ENCODE data around the gene MAVS.

The MAVS gene

GRCh38 chr20:3803289-3803688 lies 43.3 kb upstream of the MAVS start:
- Histone ChIP-seq H3K4me1 (ENCODE audit: control insufficient read depth, insufficient read depth, low read length, poor library complexity, severe bottlenecking) (peaks cover 40% of the 10 kb centered on the region), H3K4me3 (ENCODE audit: extremely low read depth, insufficient read depth, low read length, poor library complexity, severe bottlenecking) (no peak overlapping the region), H3K36me3 (ENCODE audit: control insufficient read depth, insufficient read depth, low read length) (peaks cover 60% of the 10 kb centered on the region), H3K27ac (ENCODE audit: low read depth, low read length, severe bottlenecking) (no peak overlapping the region), H3K9me3 (ENCODE audit: control insufficient read depth, low read length) (no peaks in the 10 kb centered on the region)
- 91 to 94% methylated on average over 14 of the region's 14 CpGs for WGBS, 2 experiments (ENCODE audit: insufficient coverage in 2 of 2)

- no peak overlapping the region for H3K27ac ChIP-seq (ENCODE audit: low read depth, low read length, severe bottlenecking)
- H3K36me3 ChIP-seq (ENCODE audit: control insufficient read depth, insufficient read depth, low read length): peaks cover 60% of the 10 kb centered on the region
- H3K4me1 ChIP-seq (ENCODE audit: control insufficient read depth, insufficient read depth, low read length, poor library complexity, severe bottlenecking): peaks cover 40% of the 10 kb centered on the region
- no peak overlapping the region for H3K4me3 ChIP-seq (ENCODE audit: extremely low read depth, insufficient read depth, low read length, poor library complexity, severe bottlenecking)
- 81 to 85% methylated on average over 4 to 6 of the region's 6 CpGs for WGBS, 2 experiments (ENCODE audit: insufficient coverage in 2 of 2)
- no peaks in the 10 kb centered on the region for H3K9me3 ChIP-seq (ENCODE audit: control insufficient read depth, low read length)
Observed at GRCh38 chr20:3803854-3804253, 42.8 kb upstream of the MAVS start.

- H3K4me1 ChIP-seq (ENCODE audit: control insufficient read depth, insufficient read depth, low read length, poor library complexity, severe bottlenecking): peaks cover 36% of the 10 kb centered on the region
- no peak overlapping the region for H3K4me3 ChIP-seq (ENCODE audit: extremely low read depth, insufficient read depth, low read length, poor library complexity, severe bottlenecking)
- WGBS, 2 experiments (ENCODE audit: insufficient coverage in 2 of 2): 87 to 97% methylated on average over 7 of the region's 11 CpGs
- peaks cover 60% of the 10 kb centered on the region for H3K36me3 ChIP-seq (ENCODE audit: control insufficient read depth, insufficient read depth, low read length)
- H3K9me3 ChIP-seq (ENCODE audit: control insufficient read depth, low read length): no peaks in the 10 kb centered on the region
- no peak overlapping the region for H3K27ac ChIP-seq (ENCODE audit: low read depth, low read length, severe bottlenecking)
Observed at GRCh38 chr20:3804254-3804751, 42.3 kb upstream of the MAVS start.

GRCh38 chr20:3804781-3805180 lies 41.9 kb upstream of the MAVS start:
- Histone ChIP-seq H3K36me3 (ENCODE audit: control insufficient read depth, insufficient read depth, low read length) (peaks cover 60% of the 10 kb centered on the region), H3K27ac (ENCODE audit: low read depth, low read length, severe bottlenecking) (no peak overlapping the region), H3K4me3 (ENCODE audit: extremely low read depth, insufficient read depth, low read length, poor library complexity, severe bottlenecking) (no peak overlapping the region), H3K9me3 (ENCODE audit: control insufficient read depth, low read length) (no peaks in the 10 kb centered on the region), H3K4me1 (ENCODE audit: control insufficient read depth, insufficient read depth, low read length, poor library complexity, severe bottlenecking) (peaks cover 34% of the 10 kb centered on the region)
- whole genome bisulfite sequencing, 2 experiments (ENCODE audit: insufficient coverage in 2 of 2): 90 to 92% methylated on average over 5 to 10 of the region's 11 CpGs

- H3K27ac ChIP-seq (ENCODE audit: low read depth, low read length, severe bottlenecking): peak overlapping the region; percentile 64
- H3K4me1 ChIP-seq (ENCODE audit: control insufficient read depth, insufficient read depth, low read length, poor library complexity, severe bottlenecking): peaks cover 36% of the 10 kb centered on the region
- H3K9me3 ChIP-seq (ENCODE audit: control insufficient read depth, low read length): no peaks in the 10 kb centered on the region
- H3K4me3 ChIP-seq (ENCODE audit: extremely low read depth, insufficient read depth, low read length, poor library complexity, severe bottlenecking): no peak overlapping the region
- H3K36me3 ChIP-seq (ENCODE audit: control insufficient read depth, insufficient read depth, low read length): peaks cover 26% of the 10 kb centered on the region
- no CpG with 5 or more reads among the region's 3 CpGs for WGBS, 2 experiments (ENCODE audit: insufficient coverage in 2 of 2)
Observed at GRCh38 chr20:3808544-3808943, 38.1 kb upstream of the MAVS start.

GRCh38 chr20:3811467-3812258 lies 35.0 kb upstream of the MAVS start:
- Histone ChIP-seq H3K4me3 (ENCODE audit: extremely low read depth, insufficient read depth, low read length, poor library complexity, severe bottlenecking) (no peak overlapping the region), H3K27ac (ENCODE audit: low read depth, low read length, severe bottlenecking) (peak overlapping the region; percentile 45), H3K4me1 (ENCODE audit: control insufficient read depth, insufficient read depth, low read length, poor library complexity, severe bottlenecking) (peaks cover 20% of the 10 kb centered on the region), H3K36me3 (ENCODE audit: control insufficient read depth, insufficient read depth, low read length) (peaks cover 7% of the 10 kb centered on the region), H3K9me3 (ENCODE audit: control insufficient read depth, low read length) (no peaks in the 10 kb centered on the region)
- WGBS, 2 experiments (ENCODE audit: insufficient coverage in 2 of 2): 76 to 90% methylated on average over 12 to 17 of the region's 20 CpGs

- 95 to 96% methylated on average over 5 of the region's 9 CpGs for WGBS, 2 experiments (ENCODE audit: insufficient coverage in 2 of 2)
- Histone ChIP-seq H3K36me3 (ENCODE audit: control insufficient read depth, insufficient read depth, low read length) (peaks cover under 1% of the 10 kb centered on the region), H3K9me3 (ENCODE audit: control insufficient read depth, low read length) (no peaks in the 10 kb centered on the region), H3K4me1 (ENCODE audit: control insufficient read depth, insufficient read depth, low read length, poor library complexity, severe bottlenecking) (peaks cover 20% of the 10 kb centered on the region), H3K4me3 (ENCODE audit: extremely low read depth, insufficient read depth, low read length, poor library complexity, severe bottlenecking) (no peak overlapping the region), H3K27ac (ENCODE audit: low read depth, low read length, severe bottlenecking) (no peak overlapping the region)
Observed at GRCh38 chr20:3812259-3812681, 34.4 kb upstream of the MAVS start.

GRCh38 chr20:3812975-3813847 lies 33.4 kb upstream of the MAVS start:
- Histone ChIP-seq H3K36me3 (ENCODE audit: control insufficient read depth, insufficient read depth, low read length) (no peaks in the 10 kb centered on the region), H3K27ac (ENCODE audit: low read depth, low read length, severe bottlenecking) (no peak overlapping the region), H3K9me3 (ENCODE audit: control insufficient read depth, low read length) (no peaks in the 10 kb centered on the region), H3K4me1 (ENCODE audit: control insufficient read depth, insufficient read depth, low read length, poor library complexity, severe bottlenecking) (peaks cover 10% of the 10 kb centered on the region), H3K4me3 (ENCODE audit: extremely low read depth, insufficient read depth, low read length, poor library complexity, severe bottlenecking) (no peak overlapping the region)
- 88 to 94% methylated on average over 4 to 8 of the region's 8 CpGs for WGBS, 2 experiments (ENCODE audit: insufficient coverage in 2 of 2)

GRCh38 chr20:3813848-3814581 lies 32.6 kb upstream of the MAVS start:
- Histone ChIP-seq H3K27ac (ENCODE audit: low read depth, low read length, severe bottlenecking) (no peak overlapping the region), H3K4me3 (ENCODE audit: extremely low read depth, insufficient read depth, low read length, poor library complexity, severe bottlenecking) (no peak overlapping the region)
- WGBS, 2 experiments (ENCODE audit: insufficient coverage in 2 of 2): 74 to 98% methylated on average over 6 of the region's 12 CpGs

GRCh38 chr20:3814928-3815495 lies 31.6 kb upstream of the MAVS start:
- Histone ChIP-seq H3K27ac (ENCODE audit: low read depth, low read length, severe bottlenecking) (no peak overlapping the region), H3K4me1 (ENCODE audit: control insufficient read depth, insufficient read depth, low read length, poor library complexity, severe bottlenecking) (peaks cover 8% of the 10 kb centered on the region), H3K36me3 (ENCODE audit: control insufficient read depth, insufficient read depth, low read length) (no peaks in the 10 kb centered on the region), H3K4me3 (ENCODE audit: extremely low read depth, insufficient read depth, low read length, poor library complexity, severe bottlenecking) (no peak overlapping the region), H3K9me3 (ENCODE audit: control insufficient read depth, low read length) (no peaks in the 10 kb centered on the region)
- WGBS, 2 experiments (ENCODE audit: insufficient coverage in 2 of 2): 90 to 93% methylated on average over 3 to 5 of the region's 7 CpGs

More at GRCh38 chr20:3813848-3814581, 32.6 kb upstream of the MAVS start:
- H3K9me3 ChIP-seq (ENCODE audit: control insufficient read depth, low read length): no peaks in the 10 kb centered on the region
- peaks cover 8% of the 10 kb centered on the region for H3K4me1 ChIP-seq (ENCODE audit: control insufficient read depth, insufficient read depth, low read length, poor library complexity, severe bottlenecking)
- H3K36me3 ChIP-seq (ENCODE audit: control insufficient read depth, insufficient read depth, low read length): no peaks in the 10 kb centered on the region
